Measurements from ENCODE around the gene AGPAT2.

Gene AGPAT2

GRCh38 chr9:136690104-136690805, 3.0 kb upstream of the AGPAT2 start:
- Histone ChIP-seq H3K9me3 (ENCODE audit: control insufficient read depth, insufficient read depth, low read length) (no peaks in the 10 kb centered on the region), H3K4me3 (ENCODE audit: low read depth, low read length) (no peak overlapping the region), H3K9ac (ENCODE audit: low read depth, low read length) (no peak overlapping the region), H3K36me3 (ENCODE audit: control insufficient read depth, insufficient read depth, low read length) (no peaks in the 10 kb centered on the region), H3K27me3 (ENCODE audit: control insufficient read depth, insufficient read depth, low read length) (no peaks in the 10 kb centered on the region), H3K4me1 (ENCODE audit: control insufficient read depth, insufficient read depth, low read length) (peaks cover 6% of the 10 kb centered on the region)

GRCh38 chr9:136689108-136689460, 1.8 kb upstream of the AGPAT2 start:
- H3K9ac ChIP-seq (ENCODE audit: low read depth, low read length): no peak overlapping the region
- H3K36me3 ChIP-seq (ENCODE audit: control insufficient read depth, insufficient read depth, low read length): peaks cover 3% of the 10 kb centered on the region
- no peaks in the 10 kb centered on the region for H3K9me3 ChIP-seq (ENCODE audit: control insufficient read depth, insufficient read depth, low read length)
- no peaks in the 10 kb centered on the region for H3K27me3 ChIP-seq (ENCODE audit: control insufficient read depth, insufficient read depth, low read length)
- H3K4me1 ChIP-seq (ENCODE audit: control insufficient read depth, insufficient read depth, low read length): peaks cover 6% of the 10 kb centered on the region
- no peak overlapping the region for H3K4me3 ChIP-seq (ENCODE audit: low read depth, low read length)

DNA sequence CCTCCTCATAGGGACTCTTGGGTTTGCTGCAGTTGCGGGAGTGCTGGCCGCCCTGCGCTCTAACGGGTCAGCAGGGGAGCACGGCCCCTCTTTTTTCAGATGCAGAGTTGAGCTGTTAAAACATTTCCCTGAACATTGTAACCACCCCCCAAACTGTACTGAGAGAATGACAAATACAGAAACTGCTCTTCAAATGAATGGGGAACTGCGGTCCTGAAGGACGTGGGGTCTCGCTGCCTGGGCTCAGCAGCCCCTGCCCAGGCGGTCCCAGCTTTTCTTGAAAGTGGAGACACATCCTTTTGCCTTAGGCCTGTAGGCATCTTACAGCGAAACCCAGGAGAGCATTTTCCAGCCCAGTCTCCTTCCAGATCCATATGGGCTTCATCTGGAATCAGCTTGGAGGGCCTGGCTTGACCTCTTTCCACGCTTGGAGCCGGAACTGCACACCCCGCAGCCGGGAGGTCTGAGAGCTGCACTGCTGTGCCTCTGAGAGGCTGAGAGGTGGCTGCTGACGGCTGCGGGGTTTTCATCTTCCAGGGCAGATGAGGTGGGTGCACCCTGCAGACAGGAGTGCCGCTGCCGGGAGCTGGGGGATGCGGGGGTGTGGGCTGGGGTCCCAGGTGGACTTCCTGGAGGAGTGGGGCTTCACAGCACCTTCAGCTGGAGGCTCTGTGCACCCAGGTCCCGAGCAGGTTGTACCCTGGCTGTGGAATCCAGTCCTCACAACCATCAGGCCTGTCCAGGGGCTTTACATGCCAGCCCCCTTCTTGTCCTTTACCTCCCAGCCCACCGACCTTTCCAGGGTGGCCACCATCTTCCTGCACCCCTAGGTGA, 1.2 kb upstream of the AGPAT2 start:
- Histone ChIP-seq H3K9me3 (ENCODE audit: control insufficient read depth, insufficient read depth, low read length) (no peaks in the 10 kb centered on the region), H3K27me3 (ENCODE audit: control insufficient read depth, insufficient read depth, low read length) (no peaks in the 10 kb centered on the region), H3K4me1 (ENCODE audit: control insufficient read depth, insufficient read depth, low read length) (peaks cover 6% of the 10 kb centered on the region), H3K4me3 (ENCODE audit: low read depth, low read length) (peak overlapping the region; percentile 26), H3K9ac (ENCODE audit: low read depth, low read length) (no peak overlapping the region), H3K36me3 (ENCODE audit: control insufficient read depth, insufficient read depth, low read length) (peaks cover 3% of the 10 kb centered on the region)

GRCh38 chr9:136687721-136688223, 515 bp upstream of the AGPAT2 start:
- H3K36me3 ChIP-seq (ENCODE audit: control insufficient read depth, insufficient read depth, low read length): peaks cover 3% of the 10 kb centered on the region
- H3K9ac ChIP-seq (ENCODE audit: low read depth, low read length): no peak overlapping the region
- no peaks in the 10 kb centered on the region for H3K27me3 ChIP-seq (ENCODE audit: control insufficient read depth, insufficient read depth, low read length)
- H3K4me3 ChIP-seq (ENCODE audit: low read depth, low read length): peak overlapping the region; percentile 26
- no peaks in the 10 kb centered on the region for H3K9me3 ChIP-seq (ENCODE audit: control insufficient read depth, insufficient read depth, low read length)
- H3K4me1 ChIP-seq (ENCODE audit: control insufficient read depth, insufficient read depth, low read length): peaks cover 6% of the 10 kb centered on the region

- peak overlapping the region; percentile 47 for H3K9ac ChIP-seq (ENCODE audit: low read depth, low read length)
- peaks cover 6% of the 10 kb centered on the region for H3K4me1 ChIP-seq (ENCODE audit: control insufficient read depth, insufficient read depth, low read length)
- peak overlapping the region; percentile 69 for H3K4me3 ChIP-seq (ENCODE audit: low read depth, low read length)
Observed at GRCh38 chr9:136686534-136686793, 793 bp downstream of the AGPAT2 start.

DNA sequence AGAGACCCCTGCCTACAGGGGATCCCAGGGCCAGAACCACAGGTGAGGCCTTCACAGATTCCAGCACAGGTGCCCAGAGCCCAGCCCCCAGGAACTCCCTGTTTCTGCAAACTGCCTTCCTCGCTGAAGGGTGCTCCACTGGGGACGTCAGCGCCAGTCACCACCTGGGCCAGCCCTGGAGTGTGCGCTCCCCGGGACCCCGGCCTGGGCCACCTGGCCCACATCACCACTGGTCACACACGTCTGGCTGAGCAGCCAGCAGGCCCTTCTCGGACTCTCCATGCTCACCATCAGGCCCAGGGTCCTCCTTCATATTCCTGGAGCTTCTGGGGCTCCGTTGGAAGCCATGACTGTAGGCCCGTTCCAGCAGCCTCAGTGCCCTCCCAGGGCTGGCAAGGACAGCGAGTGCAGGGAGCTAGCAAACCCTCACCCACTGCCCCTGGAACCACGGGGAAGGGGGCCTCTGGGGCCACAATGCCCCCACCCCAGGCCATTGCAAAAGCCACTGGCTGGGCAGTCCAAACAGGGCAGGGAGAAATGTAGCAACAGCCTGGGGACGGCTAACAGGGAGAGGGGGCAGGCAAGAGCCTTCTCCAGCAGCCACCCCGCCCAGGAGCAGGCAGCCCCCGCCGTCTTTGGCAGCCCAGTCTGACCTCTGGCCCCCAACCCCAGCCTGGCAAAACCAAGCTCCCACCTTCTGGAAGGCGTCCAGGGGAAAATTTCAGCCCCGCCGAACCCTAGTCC, 1.3 kb downstream of the AGPAT2 start:
- H3K27me3 ChIP-seq (ENCODE audit: control insufficient read depth, insufficient read depth, low read length): no peaks in the 10 kb centered on the region
- peaks cover 3% of the 10 kb centered on the region for H3K36me3 ChIP-seq (ENCODE audit: control insufficient read depth, insufficient read depth, low read length)
- H3K4me1 ChIP-seq (ENCODE audit: control insufficient read depth, insufficient read depth, low read length): peaks cover 6% of the 10 kb centered on the region
- H3K4me3 ChIP-seq (ENCODE audit: low read depth, low read length): peak overlapping the region; percentile 69
- H3K9ac ChIP-seq (ENCODE audit: low read depth, low read length): peak overlapping the region; percentile 47
- H3K9me3 ChIP-seq (ENCODE audit: control insufficient read depth, insufficient read depth, low read length): no peaks in the 10 kb centered on the region

More at GRCh38 chr9:136686534-136686793, 793 bp downstream of the AGPAT2 start:
- Histone ChIP-seq H3K27me3 (ENCODE audit: control insufficient read depth, insufficient read depth, low read length) (no peaks in the 10 kb centered on the region), H3K9me3 (ENCODE audit: control insufficient read depth, insufficient read depth, low read length) (no peaks in the 10 kb centered on the region), H3K36me3 (ENCODE audit: control insufficient read depth, insufficient read depth, low read length) (peaks cover 3% of the 10 kb centered on the region)

- Histone ChIP-seq H3K9ac (ENCODE audit: low read depth, low read length) (no peak overlapping the region), H3K4me3 (ENCODE audit: low read depth, low read length) (no peak overlapping the region), H3K36me3 (ENCODE audit: control insufficient read depth, insufficient read depth, low read length) (peaks cover 3% of the 10 kb centered on the region), H3K27me3 (ENCODE audit: control insufficient read depth, insufficient read depth, low read length) (no peaks in the 10 kb centered on the region), H3K9me3 (ENCODE audit: control insufficient read depth, insufficient read depth, low read length) (no peaks in the 10 kb centered on the region), H3K4me1 (ENCODE audit: control insufficient read depth, insufficient read depth, low read length) (peaks cover 6% of the 10 kb centered on the region)
Observed at GRCh38 chr9:136685216-136685615, 2.0 kb downstream of the AGPAT2 start.

GRCh38 chr9:136684799-136685198, 2.5 kb downstream of the AGPAT2 start:
- no peak overlapping the region for H3K4me3 ChIP-seq (ENCODE audit: low read depth, low read length)
- peaks cover 6% of the 10 kb centered on the region for H3K4me1 ChIP-seq (ENCODE audit: control insufficient read depth, insufficient read depth, low read length)
- H3K9ac ChIP-seq (ENCODE audit: low read depth, low read length): no peak overlapping the region
- no peaks in the 10 kb centered on the region for H3K27me3 ChIP-seq (ENCODE audit: control insufficient read depth, insufficient read depth, low read length)
- H3K9me3 ChIP-seq (ENCODE audit: control insufficient read depth, insufficient read depth, low read length): no peaks in the 10 kb centered on the region
- H3K36me3 ChIP-seq (ENCODE audit: control insufficient read depth, insufficient read depth, low read length): peaks cover 3% of the 10 kb centered on the region

GRCh38 chr9:136684339-136684738, 2.9 kb downstream of the AGPAT2 start:
- H3K4me3 ChIP-seq (ENCODE audit: low read depth, low read length): no peak overlapping the region
- H3K36me3 ChIP-seq (ENCODE audit: control insufficient read depth, insufficient read depth, low read length): peaks cover 3% of the 10 kb centered on the region
- H3K9me3 ChIP-seq (ENCODE audit: control insufficient read depth, insufficient read depth, low read length): no peaks in the 10 kb centered on the region
- H3K27me3 ChIP-seq (ENCODE audit: control insufficient read depth, insufficient read depth, low read length): no peaks in the 10 kb centered on the region
- H3K4me1 ChIP-seq (ENCODE audit: control insufficient read depth, insufficient read depth, low read length): peaks cover 6% of the 10 kb centered on the region
- no peak overlapping the region for H3K9ac ChIP-seq (ENCODE audit: low read depth, low read length)

- peaks cover 3% of the 10 kb centered on the region for H3K36me3 ChIP-seq (ENCODE audit: control insufficient read depth, insufficient read depth, low read length)
- H3K9me3 ChIP-seq (ENCODE audit: control insufficient read depth, insufficient read depth, low read length): no peaks in the 10 kb centered on the region
- H3K27me3 ChIP-seq (ENCODE audit: control insufficient read depth, insufficient read depth, low read length): no peaks in the 10 kb centered on the region
- H3K4me3 ChIP-seq (ENCODE audit: low read depth, low read length): no peak overlapping the region
- H3K9ac ChIP-seq (ENCODE audit: low read depth, low read length): no peak overlapping the region
- H3K4me1 ChIP-seq (ENCODE audit: control insufficient read depth, insufficient read depth, low read length): peaks cover 6% of the 10 kb centered on the region
Observed at GRCh38 chr9:136683755-136684154, 3.5 kb downstream of the AGPAT2 start.

- Histone ChIP-seq H3K36me3 (ENCODE audit: control insufficient read depth, insufficient read depth, low read length) (peaks cover 3% of the 10 kb centered on the region), H3K9me3 (ENCODE audit: control insufficient read depth, insufficient read depth, low read length) (no peaks in the 10 kb centered on the region), H3K27me3 (ENCODE audit: control insufficient read depth, insufficient read depth, low read length) (no peaks in the 10 kb centered on the region), H3K9ac (ENCODE audit: low read depth, low read length) (no peak overlapping the region), H3K4me1 (ENCODE audit: control insufficient read depth, insufficient read depth, low read length) (peaks cover 4% of the 10 kb centered on the region), H3K4me3 (ENCODE audit: low read depth, low read length) (no peak overlapping the region)
Observed at GRCh38 chr9:136683173-136683745, 4.0 kb downstream of the AGPAT2 start.
